CD4-positive, alpha-beta T cell treated with Interleukin-6 at 100 ng/mL for 8 hours (primary cell): ENCODE measurements around the gene CEACAM3.
A peak's percentile ranks its signal among the peaks of the same experiment; 100 is the strongest.

Experiments used
- DNase-seq: peaks from one replicate; pipeline ENCODE4 v3.0.0-alpha.2; 2020; ENCODE audit warnings: mixed read lengths, low spot score

CEACAM3 gene

DNA sequence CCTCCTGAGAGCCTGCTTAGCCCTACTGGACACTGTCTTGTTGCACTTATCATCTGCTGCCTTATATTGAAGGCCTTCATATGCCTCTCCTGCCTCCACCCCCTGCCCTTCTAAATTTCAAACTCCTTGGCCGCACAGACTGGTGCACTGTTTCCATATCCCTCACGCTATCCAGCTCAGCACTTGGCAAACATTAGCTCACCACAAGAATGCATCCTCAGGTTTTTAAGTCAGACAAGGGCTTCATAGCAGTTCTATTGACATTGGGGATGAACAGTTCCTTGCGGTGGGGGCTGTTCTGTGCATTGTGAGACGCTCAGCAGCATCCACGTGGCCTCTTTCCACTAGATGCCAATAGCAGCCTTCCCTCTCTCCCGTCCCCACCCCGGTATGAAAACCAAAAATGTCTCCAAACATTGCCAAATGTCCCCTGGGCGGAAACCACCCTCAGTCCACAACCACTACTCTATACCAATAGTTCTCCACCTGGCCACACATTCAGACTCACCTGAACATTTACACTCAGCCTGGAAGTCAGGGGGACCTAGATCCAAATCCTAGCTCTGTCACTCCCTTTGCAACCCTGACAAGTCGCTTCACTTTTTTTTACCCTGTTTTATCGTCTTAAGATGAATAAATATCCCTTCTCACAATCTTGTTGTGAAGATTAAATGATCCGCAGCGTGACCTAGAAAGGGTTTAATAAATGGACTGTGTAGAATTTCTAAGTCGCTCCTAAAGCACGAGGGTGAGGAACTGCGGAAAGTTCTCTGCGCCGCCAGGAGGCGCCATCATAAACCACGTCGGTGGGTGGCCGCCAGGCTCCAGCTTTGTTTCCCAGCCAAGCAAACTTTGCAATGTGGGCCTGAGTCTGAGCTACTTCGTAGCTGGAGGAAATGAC is 3.6 kb upstream of the CEACAM3 start:
- peak; percentile 23 for DNase-seq

DNA sequence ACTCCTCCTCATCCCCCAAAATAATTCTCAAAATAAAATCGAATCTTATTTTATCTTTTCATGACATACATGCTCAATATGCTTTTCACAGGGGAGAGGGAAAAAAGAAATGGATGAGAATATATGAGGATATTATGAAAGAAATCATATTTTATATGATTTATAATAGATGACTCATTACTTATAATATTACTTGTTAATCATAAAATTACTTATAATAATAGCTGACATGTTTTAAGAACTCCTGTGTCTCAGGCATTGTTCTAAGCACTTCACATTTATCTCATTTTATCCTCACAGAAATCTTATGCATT is 3.0 kb upstream of the CEACAM3 start:
- DNase-seq: no peak

DNA sequence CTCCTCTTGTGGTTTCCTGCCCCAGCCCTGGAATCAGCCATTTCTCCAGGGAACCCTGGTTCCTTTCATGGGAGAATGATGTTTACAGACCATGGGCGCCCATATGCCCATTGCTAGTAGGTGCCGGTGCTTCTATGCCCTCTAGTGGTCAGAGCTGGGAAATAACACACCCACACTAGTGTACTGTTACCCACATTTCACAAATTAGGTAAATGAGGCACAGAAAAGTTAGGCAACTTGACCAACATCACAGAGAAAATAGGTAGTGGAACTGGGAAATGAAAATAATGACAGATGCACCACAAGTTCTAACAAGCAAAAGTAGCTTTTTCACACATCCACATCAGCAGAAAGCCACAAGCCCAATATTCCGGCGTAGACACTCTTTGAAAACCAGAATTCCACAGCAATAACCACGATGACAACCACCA is 1.3 kb upstream of the CEACAM3 start:
- peak; percentile 56 for DNase-seq

DNA sequence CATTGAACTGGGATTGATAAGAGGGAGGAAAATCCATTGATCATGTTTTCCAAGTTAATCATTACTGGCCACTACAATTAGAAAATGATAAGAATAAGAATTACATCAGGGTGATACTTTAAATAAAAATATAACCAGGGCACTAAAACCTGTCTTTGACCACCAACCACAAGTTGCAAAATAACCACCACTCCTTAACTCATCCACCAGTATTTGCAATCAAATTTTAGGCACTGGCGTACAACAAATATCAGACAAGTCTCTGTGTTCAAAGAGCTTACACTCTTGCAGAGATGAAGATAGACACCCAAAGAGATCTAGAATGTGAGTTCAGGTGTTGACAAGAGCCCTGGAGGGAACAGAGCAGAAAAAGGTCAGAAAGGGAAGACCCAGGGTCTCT is 514 bp downstream of the CEACAM3 start:
- DNase-seq: no peak

DNA sequence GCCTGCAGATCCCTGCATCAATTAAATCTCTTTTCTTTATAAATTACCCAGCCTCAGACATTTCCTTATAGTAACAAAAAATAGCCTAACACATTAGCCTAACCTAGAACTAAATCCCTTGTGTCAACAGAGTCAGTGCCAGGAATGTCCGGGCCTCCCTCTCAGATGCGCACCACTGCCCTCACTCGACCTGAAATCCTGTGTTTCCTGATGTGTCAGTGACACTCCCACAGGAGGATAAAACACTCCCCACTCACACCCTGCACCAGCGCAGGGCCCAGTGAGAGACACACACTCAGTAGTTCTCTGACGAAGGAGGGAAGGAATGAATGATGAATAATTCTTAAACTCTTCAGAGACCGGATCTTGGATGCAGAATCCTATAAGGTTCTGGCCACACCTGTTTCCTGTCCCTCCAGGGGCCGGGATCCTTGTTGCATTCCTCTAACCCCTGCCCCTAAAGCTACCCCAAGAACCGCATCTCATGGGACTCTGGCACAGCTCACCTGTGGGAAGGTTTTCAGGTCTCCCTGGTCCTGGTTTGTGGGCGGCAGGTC is 3.1 kb downstream of the CEACAM3 start:
- DNase-seq: no peak

DNA sequence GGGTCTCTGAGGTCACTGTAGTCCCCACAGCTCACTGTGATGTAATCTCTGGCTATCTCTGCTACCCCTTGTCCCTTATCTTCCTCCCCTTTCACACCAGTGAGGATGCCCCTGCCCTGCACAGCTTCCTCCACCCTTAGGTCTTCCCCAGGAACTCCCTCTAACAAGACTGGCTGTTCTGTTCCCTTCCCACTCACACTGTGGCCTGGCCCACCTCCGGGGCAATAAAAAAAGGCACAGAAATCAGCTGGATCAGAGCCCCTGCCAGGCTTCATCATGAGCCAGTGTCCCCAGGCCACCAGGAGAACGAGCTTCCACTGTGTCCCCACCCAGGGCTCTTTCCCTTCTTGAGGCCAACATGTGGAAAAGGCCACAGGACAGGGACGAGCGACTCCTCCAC is 4.6 kb downstream of the CEACAM3 start:
- no peak for DNase-seq

DNA sequence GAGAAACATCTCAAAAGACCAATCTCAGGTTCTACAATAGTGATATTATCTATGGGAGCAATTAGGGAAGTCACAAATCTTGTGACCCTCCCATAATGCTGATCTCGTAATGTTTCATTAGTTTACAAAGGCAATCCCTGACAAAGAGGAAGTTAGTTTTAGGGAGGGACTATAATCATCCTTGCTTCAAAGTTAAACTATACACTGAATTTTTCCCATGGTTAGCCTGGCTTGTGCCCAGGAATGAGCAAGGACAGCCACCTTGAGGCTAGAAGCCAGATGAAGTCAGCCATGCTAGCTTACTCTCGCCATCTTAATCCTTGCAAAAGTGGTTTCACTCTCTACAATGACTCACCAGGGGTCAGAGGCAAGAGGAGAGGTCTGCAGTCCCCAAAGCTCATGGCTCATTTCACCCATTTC is 5.4 kb downstream of the CEACAM3 start:
- no peak for DNase-seq

DNA sequence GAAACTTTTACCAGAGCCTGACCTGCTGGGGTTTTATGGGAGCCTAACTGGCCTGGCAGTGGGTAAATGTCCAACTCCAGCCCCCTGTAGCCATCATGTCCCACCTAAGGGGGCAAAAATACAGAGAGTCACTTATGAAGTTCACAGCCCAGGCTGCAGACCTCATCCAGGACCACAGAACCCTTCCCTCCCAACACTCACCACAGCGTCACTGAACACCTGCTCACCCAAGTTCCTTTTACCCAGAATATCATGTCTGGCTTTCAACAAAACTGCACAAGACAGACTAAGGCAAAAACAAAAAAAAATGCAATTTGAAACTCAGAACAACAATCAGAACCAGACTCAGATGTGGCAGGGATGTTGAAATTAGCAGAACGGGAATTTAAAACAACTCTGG is 6.4 kb downstream of the CEACAM3 start:
- DNase-seq: no peak

DNA sequence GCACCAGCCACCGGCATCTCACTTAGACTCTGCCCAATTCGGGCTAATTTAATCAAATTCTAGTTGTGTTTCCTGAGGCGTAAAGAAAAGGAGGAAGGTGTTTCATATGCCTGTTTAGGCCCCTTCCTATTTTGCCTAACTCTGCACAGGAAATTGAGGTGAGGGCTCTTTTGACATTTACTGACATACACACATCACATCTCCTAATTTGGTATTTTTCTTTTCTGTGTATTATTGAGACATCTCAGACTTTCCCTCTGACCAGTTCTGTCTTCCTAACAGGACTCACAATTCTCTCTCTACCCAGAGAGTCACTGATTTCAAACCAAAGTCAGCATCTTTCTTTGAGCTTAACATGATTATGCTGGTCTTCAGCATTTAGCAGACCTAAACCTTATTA is 7.9 kb downstream of the CEACAM3 start:
- no peak for DNase-seq

DNA sequence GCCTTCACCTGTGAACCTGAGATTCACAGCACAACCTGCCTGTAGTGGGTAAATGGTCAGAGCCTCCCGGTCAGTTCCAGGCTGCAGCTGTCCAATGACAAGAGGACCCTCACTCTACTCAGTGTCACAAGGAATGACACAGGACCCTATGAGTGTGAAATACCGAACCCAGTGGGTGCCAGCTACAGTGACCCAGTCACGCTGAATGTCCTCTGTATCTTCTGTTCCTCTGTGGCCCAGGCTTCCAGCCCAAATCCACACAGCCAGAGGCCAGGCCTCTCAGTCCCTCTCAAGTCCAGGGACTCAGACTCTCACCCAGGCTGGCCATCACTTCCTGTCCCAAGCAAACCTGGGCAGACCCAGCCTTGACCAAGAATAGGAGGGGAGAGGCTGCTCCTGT is 10.8 kb downstream of the CEACAM3 start:
- DNase-seq: no peak

DNA sequence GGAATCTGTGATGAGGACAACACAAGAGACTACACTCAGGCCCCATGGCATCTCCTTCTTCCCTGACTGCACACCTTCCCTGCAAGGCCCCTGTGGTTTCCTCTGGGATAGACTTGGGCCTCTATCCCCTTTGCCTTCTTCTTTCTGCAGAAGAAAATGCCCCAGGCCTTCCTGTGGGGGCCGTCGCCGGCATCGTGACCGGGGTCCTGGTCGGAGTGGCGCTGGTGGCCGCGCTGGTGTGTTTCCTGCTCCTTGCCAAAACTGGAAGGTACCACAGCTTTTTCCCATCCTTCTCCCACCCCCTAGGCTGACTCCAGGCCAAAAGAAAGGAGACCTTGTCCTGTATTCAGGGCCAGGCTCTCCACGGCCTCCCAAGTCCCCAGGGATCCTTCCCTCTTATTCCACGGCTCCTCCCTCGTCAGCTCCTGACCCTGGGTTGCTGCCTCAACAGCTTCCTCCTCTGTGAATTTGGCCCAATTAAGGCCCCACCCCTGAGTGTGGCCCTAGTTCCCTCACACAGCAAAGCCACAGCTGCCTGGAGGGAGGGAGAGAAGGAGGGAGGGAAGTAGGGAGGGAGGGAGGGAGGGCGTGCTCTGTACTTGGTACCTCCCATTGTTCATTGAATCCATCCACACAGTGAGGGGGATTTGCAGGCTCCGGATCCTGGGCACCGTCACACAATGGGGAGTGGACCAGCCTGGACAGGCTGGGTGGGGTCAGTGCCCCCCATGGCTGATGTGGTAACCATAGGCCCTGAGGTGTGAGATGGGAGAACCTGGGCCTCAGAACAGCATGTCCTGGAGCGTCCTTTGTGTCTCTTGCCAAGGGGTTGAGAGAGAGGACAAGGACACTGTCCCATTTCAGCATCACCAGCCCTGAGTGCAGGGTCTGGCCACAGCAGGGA is 12.5 kb downstream of the CEACAM3 start:
- no peak for DNase-seq

DNA sequence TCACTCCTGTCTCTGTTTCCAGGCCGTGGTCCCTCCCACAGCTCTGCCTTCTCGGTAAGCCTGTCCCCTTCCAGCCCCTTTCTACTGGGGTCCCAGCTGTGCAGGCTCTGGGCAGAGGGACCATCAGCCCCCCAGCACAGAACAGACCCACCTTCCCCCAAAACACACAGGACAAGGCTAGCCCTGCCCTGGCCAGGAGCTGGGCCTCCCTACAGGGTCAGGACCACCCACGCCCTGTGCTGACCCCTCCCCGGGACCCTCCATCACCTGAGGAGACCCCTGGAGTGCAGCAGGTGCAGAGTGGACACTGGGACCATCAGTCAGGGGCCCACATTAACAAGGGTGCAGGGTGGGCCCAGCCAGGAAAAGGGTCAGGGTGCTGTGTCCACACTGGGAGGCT is 13.9 kb downstream of the CEACAM3 start:
- no peak for DNase-seq

DNA sequence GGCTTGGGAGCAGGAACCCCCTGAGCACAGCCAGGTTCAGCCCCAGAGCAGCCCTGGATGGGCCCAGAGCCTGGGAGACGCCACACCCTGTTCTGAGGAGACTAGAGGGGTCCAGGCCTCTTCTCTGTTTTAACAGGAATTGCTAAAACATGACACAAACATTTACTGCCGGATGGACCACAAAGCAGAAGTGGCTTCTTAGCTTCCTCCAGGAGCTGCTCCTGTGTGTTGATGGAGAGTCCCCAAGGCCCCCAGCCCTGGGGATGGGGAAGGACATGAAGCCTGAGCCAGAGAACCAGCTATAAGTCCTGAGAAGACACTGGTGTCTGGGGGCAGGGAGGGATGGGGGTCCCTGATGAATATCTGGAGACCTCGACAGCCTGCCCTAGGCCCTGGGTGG is 14.6 kb downstream of the CEACAM3 start:
- DNase-seq: no peak

DNA sequence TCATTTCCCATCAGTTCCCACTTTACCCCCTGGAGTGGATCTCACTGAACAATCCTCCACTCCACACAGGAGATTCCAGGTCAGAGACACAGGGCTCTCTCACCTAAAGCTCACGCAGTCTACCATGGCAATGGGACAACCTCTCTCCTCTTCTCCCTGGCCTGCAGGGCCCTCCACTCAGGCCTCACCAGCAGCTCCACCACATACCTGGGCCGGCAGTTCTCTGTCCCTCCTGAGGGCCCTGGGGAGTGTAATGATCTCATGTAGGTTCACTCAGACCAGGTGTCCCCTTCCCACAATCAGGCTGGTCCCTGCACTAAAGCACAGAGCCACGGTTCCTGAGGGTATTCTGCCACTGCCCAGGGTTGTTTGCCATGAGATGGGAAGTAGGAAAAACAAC is 15.6 kb downstream of the CEACAM3 start:
- no peak for DNase-seq

DNA sequence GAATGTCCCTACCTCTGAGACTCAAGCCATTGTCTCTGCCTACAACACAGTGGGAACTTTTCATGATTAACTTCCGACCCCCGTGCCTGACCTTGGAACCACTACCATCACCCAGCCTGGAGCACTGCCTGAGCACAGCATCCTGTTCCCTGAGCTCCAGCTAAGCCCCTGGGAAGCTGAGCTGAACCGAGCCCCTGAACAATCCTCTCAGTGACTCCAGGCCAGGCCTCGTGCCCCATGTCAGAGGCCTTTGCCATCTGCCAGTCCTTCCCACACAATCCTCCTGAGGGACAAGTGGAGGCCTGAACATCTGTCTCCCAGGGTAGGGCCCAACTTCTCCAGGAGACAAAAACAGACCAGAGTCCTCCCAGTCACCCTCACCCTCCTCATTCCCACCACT is 17.5 kb downstream of the CEACAM3 start:
- DNase-seq: no peak

DNA sequence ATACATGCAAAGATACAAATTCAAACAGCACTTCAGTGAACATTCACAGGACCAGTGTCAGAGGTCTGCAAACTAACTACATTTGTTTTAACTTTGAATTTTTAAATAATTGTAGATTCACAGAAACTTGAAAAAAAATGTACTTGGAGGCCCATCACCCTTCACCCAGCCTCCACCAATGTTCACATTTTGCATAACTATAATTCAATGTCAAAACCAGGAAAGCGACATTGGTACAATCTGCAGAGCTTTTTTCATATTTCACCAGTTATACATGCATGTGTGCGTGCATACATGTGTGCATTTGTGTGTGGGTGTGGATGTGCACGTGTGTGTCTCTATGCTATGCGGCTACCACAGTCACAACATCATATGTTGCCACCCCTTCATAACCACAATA is 18.9 kb downstream of the CEACAM3 start:
- DNase-seq: no peak

DNA sequence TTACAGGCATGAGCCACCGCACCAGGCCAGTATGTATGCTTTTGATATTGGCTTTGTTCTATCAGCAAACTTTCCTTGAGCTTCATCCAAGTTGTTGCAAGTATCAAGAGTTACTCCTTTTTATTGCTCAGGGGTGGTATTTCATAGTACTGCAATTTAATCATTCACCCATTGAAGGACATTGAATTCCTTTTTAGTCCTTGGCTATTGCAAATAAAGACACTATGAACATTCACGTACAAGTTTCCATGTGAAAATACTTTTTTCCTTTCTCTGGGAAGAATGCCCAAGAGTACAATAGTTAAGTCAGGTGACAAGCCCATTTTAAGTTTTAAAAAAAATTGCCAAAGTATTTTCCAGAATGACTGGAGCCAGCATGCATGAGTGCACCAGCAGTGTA is 20.4 kb downstream of the CEACAM3 start:
- no peak for DNase-seq

DNA sequence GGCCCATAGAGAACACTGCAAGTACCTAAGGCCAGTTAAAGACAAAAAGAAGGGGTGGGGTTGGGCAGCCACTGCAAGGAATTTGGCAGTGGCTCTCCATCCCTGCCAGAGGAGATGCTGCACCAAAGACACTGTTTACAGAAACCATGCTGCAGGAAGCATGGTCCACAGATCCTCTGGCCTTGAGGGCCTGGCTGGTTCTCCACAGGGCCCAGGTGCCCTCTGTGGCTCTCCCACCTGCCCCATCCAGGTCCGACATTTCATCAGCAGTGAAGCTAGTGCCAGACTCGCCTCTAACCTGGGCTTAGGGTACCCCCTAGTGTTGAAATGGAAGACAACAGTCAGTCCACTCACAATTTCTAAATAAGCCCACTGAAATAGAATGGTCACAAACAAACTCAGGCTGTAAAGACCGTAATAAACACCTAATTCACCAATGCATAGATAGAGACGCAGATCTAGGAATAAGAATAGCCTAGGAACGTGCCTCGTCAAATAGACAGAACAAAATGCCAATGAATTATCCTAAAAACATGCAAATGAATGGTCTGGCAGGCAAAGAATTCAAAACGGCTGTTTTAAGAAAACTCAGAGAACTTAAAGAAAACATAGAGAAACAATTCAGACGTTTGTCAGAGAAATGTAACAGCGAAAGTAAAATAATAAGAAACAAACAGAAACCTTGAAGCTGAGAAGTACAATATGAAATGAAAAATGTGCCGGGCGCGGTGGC is 24.8 kb downstream of the CEACAM3 start:
- DNase-seq: peak; percentile 48

DNA sequence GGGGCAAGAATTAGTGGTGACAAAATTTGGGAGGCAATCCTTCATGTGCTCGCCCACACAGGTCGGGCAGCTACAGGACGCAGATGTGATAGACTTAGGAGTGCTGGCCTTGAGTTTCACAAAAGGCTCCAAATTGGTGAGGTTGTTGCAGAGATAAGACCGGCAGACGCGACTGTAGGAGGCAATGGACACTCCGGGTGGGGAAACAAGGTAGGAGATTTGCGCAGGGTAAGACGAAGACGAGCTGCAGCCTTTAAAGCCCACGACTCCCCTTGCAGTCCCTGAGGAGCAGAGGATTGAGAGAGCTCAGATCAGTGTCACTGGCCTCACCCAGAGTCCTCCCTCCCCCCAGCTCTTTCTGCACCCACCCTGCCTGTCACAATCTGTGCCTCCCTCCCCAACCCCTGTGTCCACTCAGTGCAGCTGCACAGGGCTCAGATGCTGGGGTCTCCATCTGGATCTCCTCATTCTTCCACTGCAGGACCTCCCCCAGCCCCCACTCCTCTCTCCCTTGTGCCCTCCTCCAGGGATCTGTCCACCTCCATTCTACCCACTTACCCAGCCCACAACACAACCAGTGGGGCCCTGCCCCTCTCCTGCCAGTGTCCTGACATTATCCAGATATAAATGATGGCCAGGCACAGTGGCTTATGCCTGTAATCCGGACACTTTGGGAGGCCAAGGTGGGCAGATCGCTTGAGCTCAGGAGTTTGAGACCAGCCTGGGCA is 41.8 kb downstream of the CEACAM3 start:
- DNase-seq: no peak

DNA sequence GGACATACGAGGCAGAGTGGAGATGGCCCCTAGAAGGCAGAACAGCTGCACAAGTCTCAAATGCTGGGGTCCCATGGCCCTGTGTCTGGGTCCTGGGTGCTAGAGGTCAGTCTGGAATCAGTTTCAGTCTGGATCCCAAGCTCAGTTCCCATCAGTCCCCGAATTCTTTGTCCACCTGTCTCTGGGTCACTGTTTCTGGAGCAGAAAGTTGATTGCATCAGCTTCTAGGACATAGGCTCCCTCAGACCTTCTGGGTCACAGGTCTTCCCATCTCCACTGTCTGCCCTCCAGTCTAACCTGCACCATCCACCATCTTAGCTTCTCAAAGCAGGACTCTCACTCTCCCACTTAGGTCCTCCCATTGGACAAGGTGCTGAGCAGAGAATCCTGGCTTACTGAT is 42.8 kb downstream of the CEACAM3 start:
- DNase-seq: no peak

DNA sequence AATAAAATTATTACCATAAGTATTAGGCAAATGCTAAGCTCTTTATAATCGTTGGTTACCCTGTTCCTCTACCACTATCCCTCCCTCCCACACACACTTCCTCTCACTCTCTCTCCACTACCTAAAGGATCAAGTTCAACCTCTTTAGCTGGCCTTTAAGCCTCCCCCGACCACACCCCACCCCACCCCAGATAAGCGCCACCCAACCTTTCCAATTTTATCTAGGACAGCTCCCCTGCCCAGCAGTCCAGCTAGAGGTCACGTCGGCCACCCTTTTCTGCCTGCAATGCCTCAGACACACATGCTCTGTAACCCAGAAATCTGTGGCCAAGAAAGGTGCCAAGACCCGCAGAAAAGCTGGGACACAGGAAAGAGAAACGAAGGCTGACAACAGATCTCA is 47.0 kb downstream of the CEACAM3 start:
- no peak for DNase-seq

DNA sequence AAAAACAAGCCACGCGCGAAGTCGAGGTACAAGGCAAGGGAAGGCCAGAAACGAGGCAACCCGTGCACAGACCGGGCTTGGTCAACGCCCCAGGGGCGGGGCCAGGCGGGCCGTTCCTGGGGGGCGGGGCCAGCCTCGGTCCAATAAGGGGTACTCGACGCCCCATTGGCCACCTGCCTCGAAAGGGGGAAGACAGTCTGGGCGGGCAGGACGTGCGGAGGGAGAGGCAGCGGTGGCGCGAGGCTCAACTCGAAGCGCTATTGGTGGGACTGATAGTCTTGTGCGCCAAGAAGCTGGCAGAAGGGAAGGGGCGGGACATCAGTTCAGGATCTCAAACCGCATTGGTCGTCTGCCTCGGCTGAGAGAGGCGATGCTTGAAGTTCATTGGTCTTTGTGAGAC is 48.2 kb downstream of the CEACAM3 start, which contains the start of gene LYPD4:
Gene LYPD4, minus strand, starts transcription at position 83 of the 400 bp plus-strand sequence. CDS start 5,398 bp downstream, outside the sequence.
- no peak for DNase-seq
